ENCODE results near the gene NEK11. TPM values are rescaled to one million over a fixed set of nuclear protein-coding genes. Genes with fewer than 3 reads are reported as not detected.

The NEK11 gene
- total RNA-seq, 1 donor = 14.5 TPM

GRCh38 chr3:131114256-131114655 is 87.6 kb downstream of the NEK11 start:
- TF ChIP-seq CTCF (IDR thresholded peaks at IDR 0.05; ENCODE audit: extremely low read depth, low read depth, low read length) = no peak
- H3K36me3 ChIP-seq (ENCODE audit: insufficient read depth, low read length) = no peaks in the 10 kb centered on the region
- H3K27me3 ChIP-seq (ENCODE audit: insufficient read depth, low read length) = no peaks in the 10 kb centered on the region
- H3K4me1 ChIP-seq (ENCODE audit: insufficient read depth, low read length) = peaks cover 5% of the 10 kb centered on the region
- H3K79me2 ChIP-seq (ENCODE audit: insufficient read depth, low read length) = no peaks in the 10 kb centered on the region
- no peaks in the 10 kb centered on the region for H4K20me1 ChIP-seq (ENCODE audit: insufficient read depth, low read length)
- H3K9me3 ChIP-seq (ENCODE audit: low read depth, low read length) = no peaks in the 10 kb centered on the region
- no peak overlapping the region for H3K27ac ChIP-seq (ENCODE audit: low read depth, low read length)
- no peak overlapping the region for H3K4me2 ChIP-seq (ENCODE audit: insufficient read depth, low read length)
- H2AFZ ChIP-seq (ENCODE audit: low read length) = no peak overlapping the region
- no peak overlapping the region for H3K4me3 ChIP-seq (ENCODE audit: insufficient read depth, low read length)
- DNase-seq (ENCODE audit: insufficient read length, low spot score, missing footprints) = no peak

DNA sequence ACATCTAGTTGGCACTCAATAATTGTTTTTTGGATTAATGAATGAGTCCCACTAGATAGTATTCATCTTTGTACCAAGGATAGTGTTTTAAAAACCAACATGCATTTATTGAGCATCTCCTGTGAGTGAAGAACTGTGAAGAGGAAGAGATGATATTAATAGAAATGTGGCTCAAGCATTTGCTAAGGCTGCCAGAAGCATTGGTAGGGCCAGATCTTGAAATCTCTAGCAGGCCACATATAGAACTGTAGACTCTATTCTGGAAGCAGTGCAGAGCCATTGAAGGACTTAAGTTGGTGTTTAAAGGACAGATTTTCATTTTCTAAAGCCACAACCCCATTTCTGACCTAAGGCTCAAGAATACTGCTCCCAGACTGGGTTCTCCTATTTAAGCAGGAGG is 99.0 kb downstream of the NEK11 start:
- DNase-seq (ENCODE audit: insufficient read length, low spot score, missing footprints) = no peak
- Histone ChIP-seq H3K4me2 (ENCODE audit: insufficient read depth, low read length) (no peak overlapping the region), H4K20me1 (ENCODE audit: insufficient read depth, low read length) (no peaks in the 10 kb centered on the region), H3K36me3 (ENCODE audit: insufficient read depth, low read length) (no peaks in the 10 kb centered on the region), H3K27ac (ENCODE audit: low read depth, low read length) (no peak overlapping the region), H3K4me3 (ENCODE audit: insufficient read depth, low read length) (no peak overlapping the region), H3K9me3 (ENCODE audit: low read depth, low read length) (no peaks in the 10 kb centered on the region), H3K79me2 (ENCODE audit: insufficient read depth, low read length) (no peaks in the 10 kb centered on the region), H3K4me1 (ENCODE audit: insufficient read depth, low read length) (no peaks in the 10 kb centered on the region), H2AFZ (ENCODE audit: low read length) (no peak overlapping the region), H3K27me3 (ENCODE audit: insufficient read depth, low read length) (no peaks in the 10 kb centered on the region)
- TF ChIP-seq CTCF (IDR thresholded peaks at IDR 0.05; ENCODE audit: extremely low read depth, low read depth, low read length) = no peak

DNA sequence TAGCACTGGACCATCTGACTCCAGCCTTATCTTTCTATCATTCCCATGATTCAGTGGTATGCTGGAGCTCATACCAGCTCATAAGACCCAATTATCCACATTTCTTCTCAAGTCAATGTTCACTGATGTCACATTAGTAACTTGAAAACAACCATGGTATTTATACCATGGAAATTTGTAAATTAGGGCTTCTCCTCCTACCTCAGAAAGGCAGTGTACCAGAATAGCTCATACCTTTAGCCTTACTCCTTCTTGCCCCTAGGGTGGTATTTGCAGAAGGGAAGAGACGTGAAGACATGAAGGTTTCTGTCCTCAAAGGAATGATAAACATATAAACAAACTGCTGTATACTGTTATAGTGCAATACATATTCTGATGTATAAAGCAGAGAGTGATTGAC is 114.2 kb downstream of the NEK11 start:
- no peak for DNase-seq (ENCODE audit: insufficient read length, low spot score, missing footprints)
- Histone ChIP-seq H3K9me3 (ENCODE audit: low read depth, low read length) (no peaks in the 10 kb centered on the region), H3K36me3 (ENCODE audit: insufficient read depth, low read length) (no peaks in the 10 kb centered on the region), H2AFZ (ENCODE audit: low read length) (no peak overlapping the region), H3K27ac (ENCODE audit: low read depth, low read length) (no peak overlapping the region), H3K4me2 (ENCODE audit: insufficient read depth, low read length) (no peak overlapping the region), H3K27me3 (ENCODE audit: insufficient read depth, low read length) (no peaks in the 10 kb centered on the region), H3K4me1 (ENCODE audit: insufficient read depth, low read length) (no peaks in the 10 kb centered on the region), H3K4me3 (ENCODE audit: insufficient read depth, low read length) (no peak overlapping the region), H4K20me1 (ENCODE audit: insufficient read depth, low read length) (no peaks in the 10 kb centered on the region), H3K79me2 (ENCODE audit: insufficient read depth, low read length) (no peaks in the 10 kb centered on the region)
- TF ChIP-seq CTCF (IDR thresholded peaks at IDR 0.05; ENCODE audit: extremely low read depth, low read depth, low read length) = no peak

- no peaks in the 10 kb centered on the region for H3K79me2 ChIP-seq (ENCODE audit: insufficient read depth, low read length)
- no peak overlapping the region for H3K4me2 ChIP-seq (ENCODE audit: insufficient read depth, low read length)
- H3K4me3 ChIP-seq (ENCODE audit: insufficient read depth, low read length) = no peak overlapping the region
- no peak for TF ChIP-seq CTCF (IDR thresholded peaks at IDR 0.05; ENCODE audit: extremely low read depth, low read depth, low read length)
- H3K36me3 ChIP-seq (ENCODE audit: insufficient read depth, low read length) = no peaks in the 10 kb centered on the region
- DNase-seq (ENCODE audit: insufficient read length, low spot score, missing footprints) = no peak
- no peaks in the 10 kb centered on the region for H3K9me3 ChIP-seq (ENCODE audit: low read depth, low read length)
- no peak overlapping the region for H3K27ac ChIP-seq (ENCODE audit: low read depth, low read length)
- H3K27me3 ChIP-seq (ENCODE audit: insufficient read depth, low read length) = no peaks in the 10 kb centered on the region
- no peaks in the 10 kb centered on the region for H3K4me1 ChIP-seq (ENCODE audit: insufficient read depth, low read length)
- no peaks in the 10 kb centered on the region for H4K20me1 ChIP-seq (ENCODE audit: insufficient read depth, low read length)
- H2AFZ ChIP-seq (ENCODE audit: low read length) = no peak overlapping the region
Observed at GRCh38 chr3:131141770-131142169, 115.1 kb downstream of the NEK11 start.

Data from osteoblast (primary cell).